ENCODE results near the gene RPIA.

Gene RPIA

DNA sequence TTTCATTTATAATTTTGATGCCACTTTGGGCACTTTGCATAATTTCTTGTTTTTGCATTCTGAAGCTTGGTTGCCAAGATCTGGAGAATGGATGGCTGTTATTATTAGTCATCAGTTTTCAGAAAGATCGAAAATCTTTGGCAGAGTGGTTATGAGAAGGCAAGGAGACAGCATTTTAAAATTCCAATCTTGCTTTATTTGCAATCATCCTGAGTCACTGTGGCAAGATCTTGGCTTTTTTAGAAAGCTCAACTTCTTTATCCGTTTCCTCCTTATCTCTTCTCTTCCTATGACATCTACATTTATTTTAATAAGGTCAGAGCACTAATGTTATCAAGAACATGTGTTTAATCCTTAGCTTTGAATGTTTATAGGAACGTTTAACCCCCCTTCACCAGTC is 33.1 kb upstream of the RPIA start:
- Histone ChIP-seq H3K4me2 (ENCODE audit: low read length) (no peak overlapping the region), H3K36me3 (ENCODE audit: control insufficient read depth, low read length) (no peaks in the 10 kb centered on the region), H3K27ac (ENCODE audit: low read depth, low read length) (no peak overlapping the region), H3K4me3 (ENCODE audit: low read length) (no peak overlapping the region), H4K20me1 (ENCODE audit: control insufficient read depth, insufficient read depth, low read depth, low read length) (no peaks in the 10 kb centered on the region), H3K9me2 (replicated peaks; ENCODE audit: control insufficient read depth, low read length) (no peaks in the 10 kb centered on the region), H3F3A (ENCODE audit: control insufficient read depth, insufficient read depth) (no peaks in the 10 kb centered on the region), H3K79me2 (ENCODE audit: control insufficient read depth, low read length) (no peaks in the 10 kb centered on the region), H3K4me1 (ENCODE audit: control insufficient read depth, low read length) (no peaks in the 10 kb centered on the region), H3K9me3 (ENCODE audit: control insufficient read depth, insufficient read depth, low read length) (no peaks in the 10 kb centered on the region), H3K27me3 (ENCODE audit: control insufficient read depth, low read length) (no peaks in the 10 kb centered on the region)
- TF ChIP-seq EZH2phosphoT487 (IDR thresholded peaks at IDR 0.05; ENCODE audit: borderline replicate concordance, low read length) = no peak
- TF ChIP-seq, protein P1, sequence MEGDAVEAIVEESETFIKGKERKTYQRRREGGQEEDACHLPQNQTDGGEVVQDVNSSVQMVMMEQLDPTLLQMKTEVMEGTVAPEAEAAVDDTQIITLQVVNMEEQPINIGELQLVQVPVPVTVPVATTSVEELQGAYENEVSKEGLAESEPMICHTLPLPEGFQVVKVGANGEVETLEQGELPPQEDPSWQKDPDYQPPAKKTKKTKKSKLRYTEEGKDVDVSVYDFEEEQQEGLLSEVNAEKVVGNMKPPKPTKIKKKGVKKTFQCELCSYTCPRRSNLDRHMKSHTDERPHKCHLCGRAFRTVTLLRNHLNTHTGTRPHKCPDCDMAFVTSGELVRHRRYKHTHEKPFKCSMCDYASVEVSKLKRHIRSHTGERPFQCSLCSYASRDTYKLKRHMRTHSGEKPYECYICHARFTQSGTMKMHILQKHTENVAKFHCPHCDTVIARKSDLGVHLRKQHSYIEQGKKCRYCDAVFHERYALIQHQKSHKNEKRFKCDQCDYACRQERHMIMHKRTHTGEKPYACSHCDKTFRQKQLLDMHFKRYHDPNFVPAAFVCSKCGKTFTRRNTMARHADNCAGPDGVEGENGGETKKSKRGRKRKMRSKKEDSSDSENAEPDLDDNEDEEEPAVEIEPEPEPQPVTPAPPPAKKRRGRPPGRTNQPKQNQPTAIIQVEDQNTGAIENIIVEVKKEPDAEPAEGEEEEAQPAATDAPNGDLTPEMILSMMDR (IDR thresholded peaks at IDR 0.05; ENCODE audit: low read depth, low read length, poor library complexity, severe bottlenecking) = no peak

DNA sequence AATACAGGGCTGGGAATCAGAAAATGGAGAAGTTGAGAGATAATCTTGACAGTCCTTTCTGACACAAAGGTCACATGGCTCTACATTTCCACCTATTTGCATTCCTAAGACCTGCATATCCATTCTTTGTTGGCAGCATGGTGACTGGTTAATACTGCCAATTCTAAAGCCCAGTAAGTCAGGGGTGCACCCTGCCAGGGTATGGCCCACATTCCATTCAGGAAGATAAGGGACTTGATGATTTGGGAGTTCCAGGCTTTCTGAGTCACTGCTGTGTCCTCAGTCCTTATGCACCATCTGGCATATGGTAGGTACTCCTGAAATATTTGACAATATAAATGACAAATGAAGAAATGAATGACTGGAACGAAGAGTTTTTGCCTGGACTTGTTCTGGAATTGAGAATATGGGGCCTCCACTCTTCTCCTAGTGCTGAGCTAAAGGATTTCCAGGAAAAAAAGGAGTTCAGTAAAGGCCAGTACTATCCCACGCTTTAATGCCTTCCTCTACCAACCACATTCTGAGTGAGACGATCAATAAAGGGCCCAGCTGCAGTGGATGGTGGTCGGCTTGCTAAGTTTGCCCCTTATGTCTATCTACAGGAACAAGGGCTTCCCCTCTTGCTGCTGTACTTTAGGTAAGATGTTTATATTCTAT is 32.5 kb upstream of the RPIA start:
- Histone ChIP-seq H3K4me1 (ENCODE audit: control insufficient read depth, low read length) (no peaks in the 10 kb centered on the region), H3F3A (ENCODE audit: control insufficient read depth, insufficient read depth) (no peaks in the 10 kb centered on the region), H3K27ac (ENCODE audit: low read depth, low read length) (no peak overlapping the region), H3K4me2 (ENCODE audit: low read length) (no peak overlapping the region), H3K27me3 (ENCODE audit: control insufficient read depth, low read length) (no peaks in the 10 kb centered on the region), H3K9me2 (replicated peaks; ENCODE audit: control insufficient read depth, low read length) (no peaks in the 10 kb centered on the region), H3K36me3 (ENCODE audit: control insufficient read depth, low read length) (no peaks in the 10 kb centered on the region), H3K9me3 (ENCODE audit: control insufficient read depth, insufficient read depth, low read length) (no peaks in the 10 kb centered on the region), H3K4me3 (ENCODE audit: low read length) (no peak overlapping the region), H3K79me2 (ENCODE audit: control insufficient read depth, low read length) (no peaks in the 10 kb centered on the region), H4K20me1 (ENCODE audit: control insufficient read depth, insufficient read depth, low read depth, low read length) (no peaks in the 10 kb centered on the region)
- no peak for TF ChIP-seq EZH2phosphoT487 (IDR thresholded peaks at IDR 0.05; ENCODE audit: borderline replicate concordance, low read length)
- TF ChIP-seq, protein P1 (IDR thresholded peaks at IDR 0.05; ENCODE audit: low read depth, low read length, poor library complexity, severe bottlenecking) = no peak

DNA sequence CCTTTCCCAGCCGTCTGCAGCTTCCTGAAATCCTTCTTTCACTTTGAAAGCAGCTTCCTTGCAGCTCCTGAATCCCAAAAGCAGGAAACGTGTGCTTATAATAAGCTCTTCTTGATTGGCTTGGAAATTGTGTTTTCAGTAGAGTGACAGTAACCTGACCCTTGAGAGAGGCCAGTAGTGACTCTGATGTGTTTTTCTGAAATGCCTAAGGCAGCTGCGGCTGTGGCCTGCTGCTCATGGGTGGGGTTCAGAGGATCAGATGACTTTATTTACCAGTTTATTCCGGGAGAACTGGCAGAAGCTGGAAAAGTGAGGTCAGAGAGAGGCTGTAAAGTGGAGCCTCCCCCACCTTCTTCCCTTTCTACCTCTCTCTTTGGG is 31.9 kb upstream of the RPIA start:
- Histone ChIP-seq H3K36me3 (ENCODE audit: control insufficient read depth, low read length) (no peaks in the 10 kb centered on the region), H3K4me2 (ENCODE audit: low read length) (no peak overlapping the region), H3F3A (ENCODE audit: control insufficient read depth, insufficient read depth) (no peaks in the 10 kb centered on the region), H3K9me3 (ENCODE audit: control insufficient read depth, insufficient read depth, low read length) (no peaks in the 10 kb centered on the region), H3K27ac (ENCODE audit: low read depth, low read length) (no peak overlapping the region), H3K79me2 (ENCODE audit: control insufficient read depth, low read length) (no peaks in the 10 kb centered on the region), H3K4me1 (ENCODE audit: control insufficient read depth, low read length) (no peaks in the 10 kb centered on the region), H4K20me1 (ENCODE audit: control insufficient read depth, insufficient read depth, low read depth, low read length) (no peaks in the 10 kb centered on the region), H3K27me3 (ENCODE audit: control insufficient read depth, low read length) (no peaks in the 10 kb centered on the region), H3K4me3 (ENCODE audit: low read length) (no peak overlapping the region), H3K9me2 (replicated peaks; ENCODE audit: control insufficient read depth, low read length) (no peaks in the 10 kb centered on the region)
- TF ChIP-seq EZH2phosphoT487 (IDR thresholded peaks at IDR 0.05; ENCODE audit: borderline replicate concordance, low read length) = no peak
- TF ChIP-seq, protein P1 (IDR thresholded peaks at IDR 0.05; ENCODE audit: low read depth, low read length, poor library complexity, severe bottlenecking) = no peak
